Measurements from ENCODE around the gene RYR3.

- TF ChIP-seq CTCF (conservative IDR thresholded peaks at IDR 0.05 in 1 of 2, IDR thresholded peaks at IDR 0.05 in 1 of 2; ENCODE audit: low read depth in 1 of 2, low read length in 2 of 2) (no peak), EZH2 (IDR thresholded peaks at IDR 0.05; ENCODE audit: low read length, missing control alignments) (no peak)
These were observed 366.6 kb downstream of the RYR3 start for GRCh38 chr15:33677238-33677830.
